ENCODE measurements around the gene COPB2. TPM values are rescaled to one million over a fixed set of nuclear protein-coding genes. Genes with fewer than 3 reads are reported as not detected.

The COPB2 gene
- total RNA-seq = 100 to 1,000 TPM; 106 to 109 TPM

- Mint-ChIP-seq H3K4me3 (peak within 1 kb of the TSS; percentile 96), H3K27ac (peak within 1 kb of the TSS; percentile 84), H3K9me3 (no peaks in the 10 kb centered on the region), H3K36me3 (ENCODE audit: low read depth) (peaks cover 10% of the 10 kb centered on the region), H3K4me1 (peaks cover 35% of the 10 kb centered on the region), H3K27me3 (peaks cover under 1% of the 10 kb centered on the region)
- peak; percentile 97 for DNase-seq
- POLR2A ChIA-PET = interaction anchor here (1.2 to 3.4 kb wide), 6 partner anchors 9 to 1877 kb away, joined by 3 to 22 read pairs (median 6); partner anchors contain the start of genes DBR1 and MRPS22
- CTCF ChIA-PET = interaction anchor here (0.9 to 1.8 kb wide), 6 partner anchors 9 to 278 kb away, joined by 3 to 6 read pairs (median 4); no protein-coding TSS in a partner anchor
These were observed at the start of gene COPB2 for GRCh38 chr3:139389552-139390368. COPB2 (minus strand) TSS chr3:139389647; CDS start chr3:139389550, 97 bp downstream.

- CTCF ChIA-PET = no interaction called here
- POLR2A ChIA-PET = no interaction called here
- Mint-ChIP-seq H3K4me3 (no peak overlapping the region), H3K27ac (no peak overlapping the region), H3K36me3 (ENCODE audit: low read depth) (no peaks in the 10 kb centered on the region), H3K9me3 (no peaks in the 10 kb centered on the region), H3K27me3 (no peaks in the 10 kb centered on the region), H3K4me1 (no peaks in the 10 kb centered on the region)
- DNase-seq = no peak
These were observed 45.4 kb upstream of the COPB2 start for GRCh38 chr3:139434764-139435307.

GRCh38 chr3:139434228-139434627 is 44.8 kb upstream of the COPB2 start:
- Mint-ChIP-seq H3K9me3 (no peaks in the 10 kb centered on the region), H3K27ac (no peak overlapping the region), H3K27me3 (no peaks in the 10 kb centered on the region), H3K4me3 (no peak overlapping the region), H3K4me1 (no peaks in the 10 kb centered on the region), H3K36me3 (ENCODE audit: low read depth) (no peaks in the 10 kb centered on the region)
- ChIA-PET CTCF (no interaction called here), POLR2A (no interaction called here)
- DNase-seq = no peak

- ChIA-PET CTCF (no interaction called here), POLR2A (no interaction called here)
- Mint-ChIP-seq H3K4me3 (no peak overlapping the region), H3K9me3 (no peaks in the 10 kb centered on the region), H3K36me3 (ENCODE audit: low read depth) (no peaks in the 10 kb centered on the region), H3K4me1 (no peaks in the 10 kb centered on the region), H3K27me3 (no peaks in the 10 kb centered on the region), H3K27ac (no peak overlapping the region)
- no peak for DNase-seq
These were observed 43.6 kb upstream of the COPB2 start for GRCh38 chr3:139433089-139433488.

- H3K27ac Mint-ChIP-seq = no peak overlapping the region
- no peaks in the 10 kb centered on the region for H3K27me3 Mint-ChIP-seq
- no peak overlapping the region for H3K4me3 Mint-ChIP-seq
- H3K4me1 Mint-ChIP-seq = no peaks in the 10 kb centered on the region
- no peaks in the 10 kb centered on the region for H3K9me3 Mint-ChIP-seq
- no peaks in the 10 kb centered on the region for H3K36me3 Mint-ChIP-seq (ENCODE audit: low read depth)
- ChIA-PET CTCF (no interaction called here), POLR2A (no interaction called here)
- DNase-seq = no peak
These were observed 41.0 kb upstream of the COPB2 start for GRCh38 chr3:139430493-139430892.

- no peak for DNase-seq
- H3K27ac Mint-ChIP-seq = no peak overlapping the region
- CTCF ChIA-PET = interaction anchor here (0.6 to 2.2 kb wide), 11 partner anchors 10 to 202 kb away, joined by 3 to 7 read pairs (median 3); no protein-coding TSS in a partner anchor
- H3K27me3 Mint-ChIP-seq = no peaks in the 10 kb centered on the region
- H3K4me3 Mint-ChIP-seq = no peak overlapping the region
- POLR2A ChIA-PET = no interaction called here
- H3K36me3 Mint-ChIP-seq (ENCODE audit: low read depth) = no peaks in the 10 kb centered on the region
- no peaks in the 10 kb centered on the region for H3K9me3 Mint-ChIP-seq
- H3K4me1 Mint-ChIP-seq = no peaks in the 10 kb centered on the region
These were observed 38.0 kb upstream of the COPB2 start for GRCh38 chr3:139427283-139428060.

- no peak overlapping the region for H3K27ac Mint-ChIP-seq
- no peaks in the 10 kb centered on the region for H3K27me3 Mint-ChIP-seq
- no peak overlapping the region for H3K4me3 Mint-ChIP-seq
- H3K36me3 Mint-ChIP-seq (ENCODE audit: low read depth) = no peaks in the 10 kb centered on the region
- H3K4me1 Mint-ChIP-seq = no peaks in the 10 kb centered on the region
- ChIA-PET POLR2A (no interaction called here), CTCF (interaction anchor here (0.7 to 1.0 kb wide), 3 partner anchors 73 to 1318 kb away, joined by 3 read pairs; no protein-coding TSS in a partner anchor)
- H3K9me3 Mint-ChIP-seq = no peaks in the 10 kb centered on the region
- DNase-seq = no peak
These were observed 36.4 kb upstream of the COPB2 start for GRCh38 chr3:139425745-139426400.

GRCh38 chr3:139423232-139423631 is 33.8 kb upstream of the COPB2 start:
- Mint-ChIP-seq H3K4me1 (no peaks in the 10 kb centered on the region), H3K9me3 (no peaks in the 10 kb centered on the region), H3K4me3 (no peak overlapping the region), H3K27ac (no peak overlapping the region), H3K36me3 (ENCODE audit: low read depth) (no peaks in the 10 kb centered on the region), H3K27me3 (no peaks in the 10 kb centered on the region)
- DNase-seq = no peak
- ChIA-PET POLR2A (no interaction called here), CTCF (no interaction called here)

GRCh38 chr3:139421460-139421859 is 32.0 kb upstream of the COPB2 start:
- no peaks in the 10 kb centered on the region for H3K27me3 Mint-ChIP-seq
- H3K36me3 Mint-ChIP-seq (ENCODE audit: low read depth) = no peaks in the 10 kb centered on the region
- POLR2A ChIA-PET = no interaction called here
- CTCF ChIA-PET = no interaction called here
- H3K4me1 Mint-ChIP-seq = no peaks in the 10 kb centered on the region
- no peak overlapping the region for H3K4me3 Mint-ChIP-seq
- H3K27ac Mint-ChIP-seq = no peak overlapping the region
- DNase-seq = no peak
- no peaks in the 10 kb centered on the region for H3K9me3 Mint-ChIP-seq

- ChIA-PET CTCF (no interaction called here), POLR2A (no interaction called here)
- H3K36me3 Mint-ChIP-seq (ENCODE audit: low read depth) = no peaks in the 10 kb centered on the region
- H3K9me3 Mint-ChIP-seq = no peaks in the 10 kb centered on the region
- H3K4me3 Mint-ChIP-seq = no peak overlapping the region
- no peak overlapping the region for H3K27ac Mint-ChIP-seq
- DNase-seq = no peak
- no peaks in the 10 kb centered on the region for H3K4me1 Mint-ChIP-seq
- H3K27me3 Mint-ChIP-seq = no peaks in the 10 kb centered on the region
These were observed 31.6 kb upstream of the COPB2 start for GRCh38 chr3:139421040-139421439.

- no peak overlapping the region for H3K27ac Mint-ChIP-seq
- H3K4me1 Mint-ChIP-seq = no peaks in the 10 kb centered on the region
- no peaks in the 10 kb centered on the region for H3K36me3 Mint-ChIP-seq (ENCODE audit: low read depth)
- H3K4me3 Mint-ChIP-seq = no peak overlapping the region
- no peaks in the 10 kb centered on the region for H3K27me3 Mint-ChIP-seq
- H3K9me3 Mint-ChIP-seq = peaks cover 4% of the 10 kb centered on the region
- CTCF ChIA-PET = interaction anchor here (2.0 kb wide), 1 partner anchor 10 kb away, joined by 5 read pairs; no protein-coding TSS in a partner anchor
- DNase-seq = no peak
- POLR2A ChIA-PET = no interaction called here
These were observed 28.7 kb upstream of the COPB2 start for GRCh38 chr3:139418144-139418543.

- Mint-ChIP-seq H3K27me3 (peaks cover 9% of the 10 kb centered on the region), H3K27ac (no peak overlapping the region), H3K36me3 (ENCODE audit: low read depth) (no peaks in the 10 kb centered on the region), H3K9me3 (peaks cover 8% of the 10 kb centered on the region), H3K4me3 (no peak overlapping the region), H3K4me1 (no peaks in the 10 kb centered on the region)
- ChIA-PET CTCF (no interaction called here), POLR2A (no interaction called here)
- no peak for DNase-seq
These were observed 26.8 kb upstream of the COPB2 start for GRCh38 chr3:139416275-139416674.

All from activated CD4-positive, alpha-beta memory T cell treated with anti-CD3 and anti-CD28 coated beads, Interleukin-2, amount 10 ng/mL, durations not matched to agents 7 days and 5 days (primary cell).